ES-I3 (cell line): ENCODE data around the gene RAB30.

Source experiments
- H3K36me3 ChIP-seq: 2 replicates; pipeline ENCODE4 v1.6.1; 2013; ENCODE audit warnings: mild to moderate bottlenecking, low read length, control low read depth, moderate library complexity; ENCODE audit not compliant: insufficient read depth
- H3K4me1 ChIP-seq: 2 replicates; pipeline ENCODE4 v1.6.1; 2013; ENCODE audit warnings: mild to moderate bottlenecking, control low read depth, low read length; ENCODE audit not compliant: insufficient read depth
- H3K9ac ChIP-seq: 2 replicates; pipeline ENCODE4 v1.6.1; 2013; ENCODE audit warnings: low read depth, mild to moderate bottlenecking, low read length, moderate library complexity
- H3K9me3 ChIP-seq: 2 replicates; pipeline ENCODE4 v1.6.1; 2013; ENCODE audit warnings: mild to moderate bottlenecking, low read length, moderate library complexity; ENCODE audit not compliant: control insufficient read depth, insufficient read depth

Gene RAB30

DNA sequence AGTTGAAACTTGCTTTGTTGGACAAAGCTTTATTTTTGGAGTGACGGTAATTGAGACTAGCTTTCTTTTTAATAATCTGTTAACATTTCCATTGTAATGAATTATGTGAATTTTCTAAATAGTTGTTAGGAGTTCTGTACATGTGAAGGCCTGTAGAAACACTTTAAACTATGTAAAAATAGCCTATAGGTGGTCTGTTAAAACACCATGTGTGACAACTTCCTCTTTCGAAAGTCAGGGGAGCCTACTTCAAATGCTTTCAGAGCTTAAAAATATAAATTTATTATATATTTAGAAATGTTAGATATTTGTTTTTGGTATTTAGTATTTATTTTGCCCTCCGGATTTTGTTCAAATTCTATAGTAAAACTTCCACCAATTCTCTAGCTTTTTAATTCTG, 141.5 kb downstream of the RAB30 start:
- H3K4me1 ChIP-seq, result no peaks in the 10 kb centered on the region
- H3K36me3 ChIP-seq, result peaks cover 26% of the 10 kb centered on the region
- no peak overlapping the region for H3K9ac ChIP-seq
- no peaks in the 10 kb centered on the region for H3K9me3 ChIP-seq

DNA sequence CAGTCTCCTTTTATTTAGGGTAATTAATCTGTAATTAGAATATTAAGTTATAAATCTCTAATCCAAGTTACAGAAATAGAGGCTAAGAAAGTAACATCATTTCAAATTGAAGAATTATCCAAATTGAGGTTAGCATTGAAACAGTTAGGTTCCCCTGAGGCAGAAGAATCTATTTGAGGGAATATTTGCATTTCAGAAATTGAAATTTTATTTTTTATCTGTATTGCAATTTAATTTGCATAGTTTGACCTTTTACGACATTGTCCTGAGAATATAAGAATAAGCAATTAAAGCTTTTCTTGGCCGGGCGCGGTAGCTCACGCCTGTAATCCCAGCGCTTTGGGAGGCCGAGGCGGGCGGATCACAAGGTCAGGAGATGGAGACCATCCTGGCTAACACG, 142.6 kb downstream of the RAB30 start:
- Histone ChIP-seq H3K9me3 (no peaks in the 10 kb centered on the region), H3K4me1 (no peaks in the 10 kb centered on the region), H3K36me3 (peaks cover 19% of the 10 kb centered on the region), H3K9ac (no peak overlapping the region)

DNA sequence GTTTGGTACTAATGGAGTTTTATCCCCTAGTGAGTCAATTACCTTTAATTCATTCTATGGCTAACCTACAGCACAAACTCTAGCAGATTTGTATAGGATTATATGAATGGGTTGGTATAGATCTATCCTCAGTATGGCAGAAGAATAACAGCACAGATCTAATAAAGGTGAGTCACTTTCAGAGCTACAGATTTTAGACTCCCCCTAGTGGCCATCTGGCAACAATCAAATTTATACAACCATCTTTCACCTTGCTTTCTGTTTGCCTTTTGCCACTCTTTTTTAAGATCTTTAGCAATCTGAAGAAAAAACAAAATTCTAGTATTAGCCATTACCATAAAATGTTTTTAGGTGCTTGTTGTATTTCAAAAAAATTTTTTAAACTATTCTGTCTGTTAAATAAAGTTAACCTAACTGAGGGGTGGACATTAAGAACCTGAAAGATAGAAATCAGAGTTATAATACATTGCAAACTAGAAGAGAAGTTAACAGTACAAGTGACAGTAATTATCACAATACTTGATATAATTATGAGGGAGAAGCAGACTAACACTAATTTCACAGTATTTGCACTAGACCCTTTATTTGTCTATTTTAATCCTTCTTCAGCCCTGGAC, 144.3 kb downstream of the RAB30 start:
- no peaks in the 10 kb centered on the region for H3K9me3 ChIP-seq
- no peaks in the 10 kb centered on the region for H3K4me1 ChIP-seq
- no peak overlapping the region for H3K9ac ChIP-seq
- peaks cover 14% of the 10 kb centered on the region for H3K36me3 ChIP-seq

DNA sequence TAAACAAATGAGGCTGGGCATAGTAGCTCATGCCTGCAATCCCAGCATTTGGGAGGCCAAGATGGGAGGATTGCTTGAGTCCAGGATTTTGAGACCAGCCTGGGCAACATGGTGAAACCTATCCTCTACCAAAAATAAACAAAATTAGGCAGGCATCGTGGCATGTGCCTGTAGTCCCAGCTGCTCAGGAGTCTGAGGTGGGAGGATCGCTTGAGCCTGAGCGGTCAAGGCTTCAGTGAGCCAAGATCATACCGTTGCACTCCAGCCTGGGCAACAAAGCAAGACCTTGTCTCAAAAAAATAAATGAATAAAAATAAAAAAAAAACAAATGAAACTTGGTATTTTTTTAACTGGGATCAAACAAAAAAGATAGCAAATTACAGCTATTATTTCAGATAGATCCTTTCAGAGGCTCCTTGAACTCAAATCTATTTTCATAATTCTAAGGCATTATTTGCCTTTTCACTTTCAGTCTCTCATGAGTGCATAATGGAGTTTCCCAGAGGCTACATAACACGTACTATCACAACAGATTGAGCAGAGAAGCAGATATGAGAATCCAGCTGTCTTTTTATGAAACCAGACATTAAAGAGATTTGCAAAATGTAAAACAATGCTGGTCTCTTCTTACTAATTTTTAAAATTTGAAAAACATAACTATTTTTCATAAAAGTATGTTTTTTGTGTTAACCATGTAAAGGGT, 147.0 kb downstream of the RAB30 start:
- Histone ChIP-seq H3K9ac (no peak overlapping the region), H3K4me1 (no peaks in the 10 kb centered on the region), H3K9me3 (no peaks in the 10 kb centered on the region), H3K36me3 (peaks cover 1% of the 10 kb centered on the region; the same call in 1 of the 2 replicates)
